Large intestine (tissue), 3 donors: ENCODE measurements around the gene CDO1. TPM values are rescaled to one million over a fixed set of nuclear protein-coding genes. Genes with fewer than 3 reads are reported as not detected.

ENCODE experiments used
- DNase-seq, 2 donors: peaks; one replicate each; pipeline versions ENCODE4 v3.0.0 to v3.0.0-alpha.2; 2013
- H3K27ac ChIP-seq: one replicate; pipeline ENCODE4 v1.5.1; 2013; ENCODE audit warnings: low read length
- H3K27me3 ChIP-seq: 2 replicates; pipeline ENCODE4 v1.6.1; 2013; ENCODE audit warnings: low read length; ENCODE audit not compliant: control insufficient read depth, insufficient read depth
- H3K36me3 ChIP-seq: 2 replicates; pipeline ENCODE4 v1.6.1; 2013; ENCODE audit warnings: low read length; ENCODE audit not compliant: control insufficient read depth, insufficient read depth
- H3K4me1 ChIP-seq: one replicate; pipeline ENCODE4 v1.6.1; 2013; ENCODE audit warnings: low read length; ENCODE audit not compliant: control insufficient read depth, insufficient read depth
- H3K4me3 ChIP-seq: one replicate; pipeline ENCODE4 v1.5.1; 2013; ENCODE audit warnings: low read length
- H3K9me3 ChIP-seq: one replicate; pipeline ENCODE4 v1.6.1; 2013; ENCODE audit warnings: mild to moderate bottlenecking, low read depth, low read length, moderate library complexity; ENCODE audit not compliant: control insufficient read depth
- WGBS: methylation state at CpG from one replicate; pipeline ENCODE4 v1.1.5; 2013; ENCODE audit warnings: low lambda C conversion rate; ENCODE audit not compliant: insufficient coverage; 5-methylcytosine and 5-hydroxymethylcytosine counted together
- polyA plus RNA-seq: library from polyadenylated mRNA; unstranded; fragments of 120-200 nt; gene quantifications from one replicate; pipeline ENCODE4 v1.2.1, GENCODE V29; 2013

The CDO1 gene
- polyA plus RNA-seq, 1 donor, result 5.7 TPM

GRCh38 chr5:115766608-115767007, 49.9 kb downstream of the CDO1 start:
- 100% methylated on average over 1 of the region's 1 CpG for WGBS

GRCh38 chr5:115758356-115758755, 58.1 kb downstream of the CDO1 start:
- no CpG with 5 or more reads among the region's 5 CpGs for WGBS
- DNase-seq, result no peak
- no peak overlapping the region for H3K27ac ChIP-seq
- no peaks in the 10 kb centered on the region for H3K9me3 ChIP-seq
- no peaks in the 10 kb centered on the region for H3K36me3 ChIP-seq
- H3K4me3 ChIP-seq, result no peak overlapping the region
- H3K27me3 ChIP-seq, result no peaks in the 10 kb centered on the region
- no peaks in the 10 kb centered on the region for H3K4me1 ChIP-seq

More at GRCh38 chr5:115766608-115767007, 49.9 kb downstream of the CDO1 start:
- Histone ChIP-seq H3K4me1 (no peaks in the 10 kb centered on the region), H3K27ac (no peak overlapping the region), H3K9me3 (no peaks in the 10 kb centered on the region), H3K27me3 (no peaks in the 10 kb centered on the region), H3K36me3 (no peaks in the 10 kb centered on the region), H3K4me3 (no peak overlapping the region)
- DNase-seq, result no peak

- Histone ChIP-seq H3K36me3 (no peaks in the 10 kb centered on the region), H3K27ac (no peak overlapping the region), H3K27me3 (no peaks in the 10 kb centered on the region), H3K4me3 (no peak overlapping the region), H3K9me3 (no peaks in the 10 kb centered on the region), H3K4me1 (no peaks in the 10 kb centered on the region)
- whole genome bisulfite sequencing, result 67% methylated on average over 1 of the region's 1 CpG
- DNase-seq, result no peak
These were observed 60.8 kb downstream of the CDO1 start for GRCh38 chr5:115755675-115756074.

Other genes with a start within 250 kb of the CDO1 start
- gene TICAM2, start 214.2 kb downstream of the CDO1 start, polyA plus RNA-seq, result 2.9 TPM
- gene TMED7, start 190.6 kb downstream of the CDO1 start, polyA plus RNA-seq, result 107 TPM
- 74.4 TPM for gene ATG12, start 24.9 kb upstream of the CDO1 start, polyA plus RNA-seq
- gene AP3S1, start 25.3 kb upstream of the CDO1 start, polyA plus RNA-seq, result 121 TPM
- gene LVRN, start 145.8 kb upstream of the CDO1 start, polyA plus RNA-seq, result 0.27 TPM
- not detected for gene ARL14EPL, start 215.8 kb upstream of the CDO1 start, polyA plus RNA-seq